Measurements from ENCODE around the gene TMEM17.

TMEM17 gene

DNA sequence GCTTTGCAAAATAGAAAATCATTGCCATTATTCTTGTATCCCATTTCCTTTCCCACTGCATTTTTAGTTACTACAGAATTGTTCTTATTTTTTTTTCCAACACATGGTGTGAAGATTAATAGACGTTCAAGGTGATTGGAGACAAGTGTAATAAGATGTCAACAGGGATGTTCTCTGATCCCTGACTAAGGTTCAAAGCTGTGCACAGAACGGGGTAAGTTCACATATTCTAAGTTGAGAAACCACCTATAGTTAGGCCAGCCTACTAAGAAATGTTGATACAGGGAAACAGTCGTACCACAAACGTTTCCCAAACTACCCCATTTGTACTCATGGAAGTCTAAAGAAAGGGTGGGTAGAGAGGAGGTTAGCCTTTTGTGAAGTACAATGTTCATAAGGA is 6.4 kb upstream of the TMEM17 start:
- no peak for DNase-seq (ENCODE audit: low read depth in 2 of 2, low spot score in 1 of 2)

- no peak for DNase-seq (ENCODE audit: low read depth in 2 of 2, low spot score in 1 of 2)
Measured at GRCh38 chr2:62511636-62512035, 5.6 kb upstream of the TMEM17 start.

DNA sequence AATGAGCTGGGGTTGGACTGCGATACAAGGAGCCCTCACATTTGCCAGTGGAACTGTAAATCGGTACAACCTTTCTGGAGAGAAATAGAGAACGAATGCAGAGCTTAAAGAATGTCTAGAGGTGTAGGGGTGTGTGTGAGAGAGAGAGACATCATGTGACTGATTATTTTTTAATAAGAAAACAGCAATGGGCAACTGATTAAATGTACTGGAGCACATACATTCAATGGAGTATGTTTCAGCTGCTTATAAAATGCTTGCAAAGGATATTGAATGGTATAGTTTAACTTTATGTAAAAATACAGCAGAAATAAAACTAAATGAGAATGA is 391 bp upstream of the TMEM17 start:
- DNase-seq (ENCODE audit: low read depth in 2 of 2, low spot score in 1 of 2) = no peak

- DNase-seq (ENCODE audit: low read depth in 2 of 2, low spot score in 1 of 2) = no peak
Measured at GRCh38 chr2:62505109-62505749, 766 bp downstream of the TMEM17 start.

GRCh38 chr2:62504657-62505056 is 1.3 kb downstream of the TMEM17 start:
- DNase-seq (ENCODE audit: low read depth in 2 of 2, low spot score in 1 of 2) = no peak

GRCh38 chr2:62501794-62502500 is 4.0 kb downstream of the TMEM17 start:
- no peak for DNase-seq (ENCODE audit: low read depth in 2 of 2, low spot score in 1 of 2)

GRCh38 chr2:62501069-62501468 is 4.9 kb downstream of the TMEM17 start:
- no peak for DNase-seq (ENCODE audit: low read depth in 2 of 2, low spot score in 1 of 2)

DNA sequence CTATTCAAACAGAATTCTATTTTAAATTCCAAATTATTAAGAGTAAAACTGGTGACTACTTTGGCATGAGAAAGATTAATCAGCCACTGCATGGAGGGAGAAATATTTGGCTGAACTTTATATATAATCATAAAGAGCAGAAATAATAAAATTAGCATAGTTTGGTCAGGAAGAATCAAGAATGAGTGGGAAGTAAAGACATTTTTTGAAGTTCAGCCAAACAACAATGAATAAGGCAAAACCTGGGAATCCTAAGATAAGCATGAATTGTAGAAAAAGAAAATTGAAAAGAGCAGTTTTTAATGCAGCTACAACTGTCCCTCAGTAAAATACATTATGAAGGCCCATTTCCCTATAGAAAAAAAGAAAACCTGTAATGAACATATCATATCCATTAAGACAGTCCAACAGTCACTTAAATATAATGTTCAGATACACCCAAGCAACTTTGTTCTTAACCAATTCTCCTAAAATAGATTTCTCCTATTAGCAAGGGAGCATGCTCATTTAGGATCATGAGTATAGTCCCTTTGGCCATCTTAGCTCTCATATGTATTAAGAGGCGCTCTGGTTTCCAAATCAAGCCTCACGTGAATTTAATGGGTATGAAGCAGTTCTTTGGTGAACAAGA is 6.5 kb downstream of the TMEM17 start:
- DNase-seq (ENCODE audit: low read depth in 2 of 2, low spot score in 1 of 2) = no peak

DNA sequence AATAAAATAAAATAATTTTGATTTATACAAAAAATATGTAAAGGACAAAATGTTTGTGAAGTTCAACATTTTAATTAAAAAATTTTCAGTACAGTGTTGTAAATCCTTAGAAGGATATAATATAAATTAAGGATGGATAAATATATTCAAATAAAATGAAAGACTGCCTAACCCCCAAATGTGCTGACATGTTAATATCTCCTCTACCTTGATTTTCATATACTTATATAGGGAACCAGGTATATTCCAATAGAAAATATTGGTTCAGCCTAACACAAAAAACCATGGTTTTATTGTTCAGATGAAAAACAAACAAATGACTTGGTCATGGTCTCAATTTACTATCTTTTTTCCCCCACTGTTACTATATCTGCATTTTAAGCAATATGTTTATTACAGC is 7.3 kb downstream of the TMEM17 start:
- no peak for DNase-seq (ENCODE audit: low read depth in 2 of 2, low spot score in 1 of 2)

- DNase-seq (ENCODE audit: low read depth in 2 of 2, low spot score in 1 of 2) = no peak
Measured at GRCh38 chr2:62495761-62496160, 10.2 kb downstream of the TMEM17 start.

GRCh38 chr2:62492048-62492447 is 13.9 kb downstream of the TMEM17 start:
- no peak for DNase-seq (ENCODE audit: low read depth in 2 of 2, low spot score in 1 of 2)

DNA sequence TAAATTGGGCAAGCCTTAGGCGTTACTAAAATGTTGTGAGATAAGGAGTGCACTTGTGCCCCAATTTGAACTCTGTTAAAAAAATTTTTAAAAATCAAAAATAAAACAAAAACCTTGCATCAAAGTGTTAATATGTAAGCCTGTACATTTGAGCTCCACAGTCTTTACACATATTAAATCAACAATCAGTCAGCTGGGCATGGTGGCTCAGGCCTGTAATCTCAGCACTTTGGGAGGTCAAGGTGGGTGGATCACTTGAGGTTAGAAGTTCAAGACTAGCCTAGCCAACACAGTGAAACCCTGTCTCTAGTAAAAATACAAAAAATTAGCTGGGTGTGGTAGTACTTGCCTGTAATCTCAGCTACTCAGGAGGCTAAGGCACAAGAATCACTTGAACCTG is 16.3 kb downstream of the TMEM17 start:
- no peak for DNase-seq (ENCODE audit: low read depth in 2 of 2, low spot score in 1 of 2)

DNA sequence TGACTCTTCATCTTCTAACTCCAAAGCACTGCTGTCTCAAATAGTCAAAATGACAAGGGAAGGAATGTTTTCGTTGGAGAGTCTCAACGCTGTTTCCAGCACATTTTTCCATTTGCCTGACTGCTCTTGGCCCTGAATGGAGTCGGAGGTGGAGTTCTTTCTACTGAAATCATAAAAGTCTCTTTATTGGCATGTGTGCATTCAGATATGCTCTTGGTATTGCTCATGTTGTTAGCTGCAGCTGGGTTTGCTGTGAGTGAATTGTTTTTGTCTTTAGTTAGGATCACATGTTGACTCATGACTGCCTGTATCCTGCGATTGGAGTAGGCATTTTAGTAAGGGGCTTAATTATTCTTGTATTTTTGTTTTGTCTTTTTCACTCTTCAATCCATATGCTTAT is 16.8 kb downstream of the TMEM17 start:
- DNase-seq (ENCODE audit: low read depth in 2 of 2, low spot score in 1 of 2) = no peak

- DNase-seq (ENCODE audit: low read depth in 2 of 2, low spot score in 1 of 2) = no peak
Measured at GRCh38 chr2:62486439-62486765, 19.6 kb downstream of the TMEM17 start.

DNA sequence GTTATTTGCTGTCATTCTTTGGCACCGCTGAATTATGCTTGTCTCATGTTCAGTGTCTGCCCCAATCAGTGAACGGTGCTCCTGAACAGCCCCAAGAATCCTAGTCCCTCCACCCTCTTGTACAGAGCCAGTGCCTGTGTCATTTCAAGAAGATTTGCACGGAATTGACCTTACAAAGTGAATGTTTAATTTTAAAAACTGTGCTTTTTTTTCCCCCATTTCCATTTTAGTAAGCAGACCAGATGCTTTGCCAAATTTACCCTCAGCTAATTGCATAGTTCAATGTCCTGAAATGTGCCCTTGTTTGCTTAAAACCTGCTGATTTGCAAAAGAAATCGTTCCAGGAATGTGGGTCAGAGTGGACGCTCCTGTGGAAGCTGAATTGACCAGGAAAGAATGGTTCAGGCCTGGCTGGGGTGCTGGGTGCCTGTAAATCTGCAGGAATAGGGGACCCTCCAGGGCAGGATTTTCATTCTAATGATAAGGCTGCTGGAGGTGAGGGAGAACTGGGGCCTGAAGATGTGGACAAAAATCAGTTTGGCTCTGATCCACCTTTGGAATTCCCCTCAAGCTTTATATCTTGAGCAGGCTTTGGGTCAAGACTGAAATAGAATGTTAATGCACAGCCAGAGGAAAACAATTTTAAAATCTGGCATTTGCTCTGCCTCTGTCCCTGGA is 20.1 kb downstream of the TMEM17 start:
- DNase-seq (ENCODE audit: low read depth in 2 of 2, low spot score in 1 of 2) = no peak

DNA sequence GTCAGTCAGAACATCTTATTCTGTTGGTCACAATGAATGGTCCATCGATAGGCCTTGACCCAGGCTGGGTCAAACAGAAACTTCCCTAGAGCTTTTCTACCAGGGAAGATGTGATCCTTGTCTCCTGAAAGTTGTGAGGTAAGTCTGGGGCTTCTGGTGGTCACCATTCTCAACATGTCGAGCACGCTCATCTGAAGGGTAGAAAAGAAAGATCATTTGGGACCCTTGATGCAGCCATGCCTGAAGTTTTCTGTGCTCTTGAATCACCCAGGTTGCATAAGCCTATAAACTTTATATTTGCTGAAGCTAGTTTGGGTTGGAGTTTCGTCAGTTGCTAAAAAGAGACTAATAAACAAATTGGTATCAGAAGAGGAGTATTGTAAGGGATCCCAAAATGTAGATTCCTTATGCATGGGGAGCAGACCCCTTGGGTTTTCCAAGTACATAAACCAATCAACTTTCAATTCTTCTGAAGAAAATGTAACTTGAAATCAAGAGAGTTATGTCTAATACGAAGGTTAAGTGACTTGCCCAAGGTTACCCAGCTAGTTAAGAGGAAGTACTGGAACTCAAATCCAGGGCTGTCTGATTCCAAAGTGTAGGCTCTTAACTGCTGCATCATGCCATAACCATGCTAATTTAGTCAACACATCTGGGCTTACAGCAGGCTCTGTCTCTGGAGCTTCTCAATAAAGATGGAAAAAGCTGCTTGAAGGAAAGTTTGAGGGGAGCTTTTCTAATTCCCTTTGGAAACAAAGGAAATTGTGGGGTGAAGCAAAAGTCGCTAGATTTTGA is 23.2 kb downstream of the TMEM17 start:
- DNase-seq (ENCODE audit: low read depth in 2 of 2, low spot score in 1 of 2) = no peak

DNA sequence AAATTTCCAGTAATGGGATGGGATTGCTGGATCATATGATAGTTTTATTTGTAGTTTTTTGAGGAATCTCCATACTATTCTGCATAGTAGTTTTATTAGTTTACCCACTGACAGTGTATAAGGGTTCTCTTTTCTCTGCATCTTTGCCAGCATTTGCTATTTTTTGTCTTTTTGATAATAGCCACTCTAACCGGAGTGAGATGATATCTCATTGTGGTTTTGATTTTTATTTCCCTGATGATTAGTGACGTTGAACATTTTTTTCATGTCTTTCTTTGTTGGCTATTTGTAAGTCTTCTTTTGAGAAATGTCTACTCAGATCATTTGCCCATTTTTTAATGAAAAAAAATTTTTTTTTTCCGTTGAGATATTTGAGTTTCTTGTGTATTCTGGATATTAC is 26.1 kb downstream of the TMEM17 start:
- DNase-seq (ENCODE audit: low read depth in 2 of 2, low spot score in 1 of 2) = no peak

DNA sequence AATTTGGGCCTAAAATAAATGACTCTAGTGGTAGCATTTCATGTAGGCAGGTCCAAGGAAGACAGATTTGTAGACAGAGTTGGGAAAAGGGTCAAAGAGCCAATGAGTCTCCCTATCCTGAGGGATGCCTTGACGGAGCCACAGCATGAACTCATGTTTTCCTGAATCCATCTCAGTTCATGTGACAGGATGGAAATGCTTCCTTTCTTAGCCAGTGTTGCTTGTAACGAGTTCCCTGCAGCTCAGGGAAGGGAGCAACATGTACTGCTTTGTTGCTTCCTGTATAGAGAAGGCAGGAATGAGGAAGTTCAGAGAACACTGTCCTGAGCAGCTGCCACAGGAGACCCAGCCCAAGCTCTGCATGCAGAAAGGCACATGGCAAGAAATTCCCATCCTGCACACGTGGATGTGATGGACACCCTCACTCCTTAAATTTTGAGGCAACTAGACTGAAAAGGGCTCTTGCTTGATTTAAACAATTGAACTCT is 27.9 kb downstream of the TMEM17 start:
- no peak for DNase-seq (ENCODE audit: low read depth in 2 of 2, low spot score in 1 of 2)

- no peak for DNase-seq (ENCODE audit: low read depth in 2 of 2, low spot score in 1 of 2)
Measured at GRCh38 chr2:62477573-62477972, 28.4 kb downstream of the TMEM17 start.

DNA sequence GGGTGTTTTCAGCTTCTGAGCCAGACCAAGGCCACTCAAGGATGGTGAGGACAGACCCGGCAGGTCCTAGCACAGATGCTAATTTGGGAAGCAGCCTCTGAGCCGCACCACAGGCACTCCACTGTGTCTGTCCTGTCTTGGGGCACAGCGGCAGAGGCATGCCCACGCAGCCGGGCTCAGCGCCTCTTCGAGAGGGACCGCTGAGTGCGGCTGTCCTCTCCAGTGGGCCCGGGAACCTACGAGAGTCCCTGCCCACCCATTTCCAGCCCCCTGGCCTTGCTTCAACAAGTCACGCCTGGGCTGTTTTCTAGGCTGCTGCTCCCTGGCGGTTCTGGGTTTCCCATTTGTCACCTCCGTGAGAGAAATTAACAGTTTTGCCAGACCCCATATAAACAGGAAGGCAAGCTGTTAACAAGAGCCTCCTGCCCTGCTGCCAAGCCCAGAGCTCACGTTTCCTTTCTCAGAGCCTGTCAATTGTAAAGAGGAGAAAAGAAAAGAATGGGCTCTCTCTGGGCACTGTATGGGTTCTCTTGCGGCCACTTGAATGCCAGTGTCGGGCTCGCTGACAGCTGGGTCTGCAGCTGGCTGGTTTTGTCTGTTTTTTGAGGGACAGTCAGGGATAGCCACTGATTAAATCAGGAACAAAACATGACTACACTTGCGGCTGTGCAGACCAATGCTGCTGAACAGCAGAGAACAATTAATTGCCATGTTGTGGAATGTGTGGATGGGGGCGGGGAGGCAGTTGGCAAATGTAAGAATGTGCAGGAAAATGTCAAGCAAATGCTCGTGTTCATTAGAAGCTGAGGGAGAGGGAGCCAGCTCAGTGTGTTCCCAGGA is 30.6 kb downstream of the TMEM17 start:
- no peak for DNase-seq (ENCODE audit: low read depth in 2 of 2, low spot score in 1 of 2)
